Activated CD4-positive, alpha-beta T cell treated with anti-CD3 and anti-CD28 coated beads, Interleukin-2, amount 10 ng/mL, durations not matched to agents 7 days and 5 days (primary cell): Measurements from ENCODE around the gene SCGB3A1. TPM values are rescaled to one million over a fixed set of nuclear protein-coding genes. Genes with fewer than 3 reads are reported as not detected.

ENCODE experiments used
- total RNA-seq, 2 experiments: library from RNA; stranded (reverse); gene quantifications; one replicate each; pipeline ENCODE4 v1.2.3, GENCODE V29; 2021

The SCGB3A1 gene
- total RNA-seq, 2 experiments from 2014 or later = not detected

Other genes with a start within 250 kb of the SCGB3A1 start
- gene GFPT2, start 238.2 kb downstream of the SCGB3A1 start, total RNA-seq = under 1 TPM in 1 of 2 experiments, not detected in 1; 0.12 TPM
- gene CNOT6, start 97.1 kb downstream of the SCGB3A1 start, total RNA-seq = 10 to 100 TPM; 38.3 to 44.8 TPM
- under 1 TPM; 0.25 TPM for gene FLT4, start 58.1 kb upstream of the SCGB3A1 start, total RNA-seq
- not detected for gene OR2Y1, start 148.6 kb upstream of the SCGB3A1 start, total RNA-seq
- 100 to 1,000 TPM; 136 to 152 TPM for gene MGAT1, start 211.3 kb upstream of the SCGB3A1 start, total RNA-seq